K562 (cell line): Measurements from ENCODE around the gene TNIK. TPM values are rescaled to one million over a fixed set of nuclear protein-coding genes. Genes with fewer than 3 reads are reported as not detected.
A peak's percentile ranks its signal among the peaks of the same experiment; 100 is the strongest.

Source experiments
- ATF3 ChIP-seq, 2 experiments: fragments of 450-650 bp in 1 of 2; sonication (generic) in 1 of 2; formaldehyde crosslinking in 1 of 2; IDR thresholded peaks in 1 of 2; conservative IDR thresholded peaks in 1 of 2; 2 replicates each; pipeline versions ENCODE4 v1.6.1 to v1.8.1; 2016 to 2023; ENCODE audit warnings: mild to moderate bottlenecking in 2 of 2, moderate library complexity in 2 of 2, inconsistent platforms in 1 of 2, missing genetic modification reagents in 1 of 2
- CBFA2T2 ChIP-seq: fragments of 450-650 bp; conservative IDR thresholded peaks from 2 replicates; pipeline ENCODE4 v1.6.1; 2017; ENCODE audit warnings: mild to moderate bottlenecking
- HMG20B ChIP-seq: fragments of 250-450 bp; sonication (Bioruptor Pico); IDR thresholded peaks from 2 replicates; pipeline ENCODE4 v1.5.0; 2021; ENCODE audit warnings: mild to moderate bottlenecking
- IRF9 ChIP-seq: fragments of 450-650 bp; IDR thresholded peaks from 2 replicates; pipeline ENCODE4 v1.6.1; 2016; ENCODE audit warnings: missing biosample characterization, missing genetic modification characterization
- MAFG ChIP-seq: fragments of 450-650 bp; conservative IDR thresholded peaks from 2 replicates; pipeline ENCODE4 v1.6.1; 2016; ENCODE audit warnings: missing genetic modification characterization, missing compliant biosample characterization
- MNT ChIP-seq, 2 experiments: fragments of 450-650 bp; conservative IDR thresholded peaks; 2 replicates each; pipeline ENCODE4 v1.6.1; 2017; ENCODE audit warnings: mild to moderate bottlenecking in 2 of 2, moderate library complexity in 2 of 2
- NR2C1 ChIP-seq, 2 experiments: fragments of 450-650 bp; IDR thresholded peaks; 2 replicates each; pipeline ENCODE4 v1.6.1; 2017; ENCODE audit warnings: mild to moderate bottlenecking in 2 of 2, antibody characterized with exemption in 1 of 2, inconsistent platforms in 1 of 2, missing compliant biosample characterization in 1 of 2, missing genetic modification characterization in 1 of 2
- PBX2 ChIP-seq, 2 experiments: IDR thresholded peaks in 1 of 2; conservative IDR thresholded peaks in 1 of 2; 2 replicates each; pipeline ENCODE4 v1.6.1; 2016; ENCODE audit warnings: low read depth in 2 of 2, mild to moderate bottlenecking in 1 of 2, missing compliant biosample characterization in 1 of 2, missing genetic modification characterization in 1 of 2, moderate library complexity in 1 of 2
- POLR2A ChIP-seq: fragments of 450-650 bp; conservative IDR thresholded peaks from 2 replicates; pipeline ENCODE4 v1.6.1; 2016
- THAP12 ChIP-seq: fragments of 250-450 bp; sonication (Bioruptor Pico); IDR thresholded peaks from 2 replicates; pipeline ENCODE4 v1.9.0; 2021; ENCODE audit warnings: mild to moderate bottlenecking, inconsistent platforms
- ZEB2 ChIP-seq: fragments of 450-650 bp; IDR thresholded peaks from 2 replicates; pipeline ENCODE4 v1.6.1; 2016
- ZNF143 ChIP-seq: sonication (generic); formaldehyde crosslinking; IDR thresholded peaks from 2 replicates; pipeline ENCODE4 v1.9.0; 2022; ENCODE audit warnings: mild to moderate bottlenecking, missing genetic modification reagents
- ZNF639 ChIP-seq, 2 experiments: fragments of 200-800 bp in 1 of 2; sonication (Bioruptor generic) in 1 of 2; sonication (generic) in 1 of 2; formaldehyde crosslinking in 1 of 2; IDR thresholded peaks in 1 of 2; conservative IDR thresholded peaks in 1 of 2; 2 replicates each; pipeline versions ENCODE4 v1.5.0 to v1.6.1; 2016 to 2020; ENCODE audit warnings: missing compliant biosample characterization in 1 of 2, missing genetic modification characterization in 1 of 2, missing genetic modification reagents in 1 of 2
- polyA plus RNA-seq, 8 experiments: library from polyadenylated mRNA; depleted of rRNA in 4 of 8; stranded (reverse) in 5 of 8; unstranded in 3 of 8; fragments of >200 nt; fragmentation: Nextera tagmentation in 2 of 8; fragmentation: Illumina TruSeq in 1 of 8; extraction: Ambion mirVana in 2 of 8; extraction: Trizol in 1 of 8; gene quantifications; 2 replicates each; pipeline versions ENCODE4 v1.2.1 to v1.2.3, GENCODE V29; 2011 to 2014; ENCODE audit warnings: inconsistent platforms in 1 of 8, missing spikeins in 1 of 8
- total RNA-seq, 7 experiments: library from RNA; depleted of rRNA in 6 of 7; stranded (reverse); fragments of >200 nt in 6 of 7; fragmentation: Illumina TruSeq in 2 of 7; extraction: Trizol in 2 of 7; gene quantifications; 2 replicates each; pipeline versions ENCODE4 v1.2.1 to v1.2.3, GENCODE V29; 2011 to 2021; ENCODE audit warnings: low replicate concordance in 1 of 7

TNIK gene
- total and polyA plus RNA-seq, 9 of the 15 experiments (the other 6 are each of a cell fraction or from before 2014, with no cell fraction given) = 6.6 to 39.0 (median 24.7) TPM

- TF ChIP-seq ATF3 (IDR thresholded peaks at IDR 0.05) (peak; percentile 98), ATF3 (CRISPR knock-in tag; conservative IDR thresholded peaks at IDR 0.05) (peak; percentile 84; the same call in 1 of the 2 replicates), NR2C1 (IDR thresholded peaks at IDR 0.05) (no peak), NR2C1 (tag; IDR thresholded peaks at IDR 0.05) (no peak), ZNF639 (CRISPR knock-in tag; conservative IDR thresholded peaks at IDR 0.05 in 1 of 2, IDR thresholded peaks at IDR 0.05 in 1 of 2) (no peak), PBX2 (CRISPR knock-in tag; IDR thresholded peaks at IDR 0.05; ENCODE audit: low read depth) (no peak), PBX2 (tag; conservative IDR thresholded peaks at IDR 0.05; ENCODE audit: low read depth) (peak; percentile 93), ZEB2 (peak; percentile 98), HMG20B (CRISPR knock-in tag) (no peak), THAP12 (no peak), IRF9 (tag) (peak; percentile 21; the same call in 1 of the 2 replicates), CBFA2T2 (peak; percentile 92), POLR2A (no peak), MNT (conservative IDR thresholded peaks at IDR 0.05) (peak in 1 of 2 experiments; percentile 73; a peak in 2 of 4 replicates), MAFG (tag) (peak; percentile 60), ZNF143 (no peak)
Observed at GRCh38 chr3:171192176-171192854, 267.9 kb downstream of the TNIK start (continued).
